ENCODE measurements around the gene WWOX. TPM values are rescaled to one million over a fixed set of nuclear protein-coding genes. Genes with fewer than 3 reads are reported as not detected.

WWOX gene
- total and polyA plus RNA-seq, 2 of the 4 experiments (the other 2 are of a cell fraction): 2.7 to 5.4 TPM

GRCh38 chr16:79001156-79001967 is 901.9 kb downstream of the WWOX start:
- H2BK120ac ChIP-seq (ENCODE audit: low read depth, low read length): no peak overlapping the region
- WGBS, 2 experiments (ENCODE audit: extremely low coverage in 2 of 2, insufficient read length in 1 of 2): no CpG with 5 or more reads among the region's 10 CpGs
- H3K14ac ChIP-seq (replicated peaks; ENCODE audit: low read depth, low read length): no peak overlapping the region
- H3K56ac ChIP-seq (ENCODE audit: extremely low read depth, insufficient read depth, low read length): no peak overlapping the region
- H3K27me3 ChIP-seq (ENCODE audit: control insufficient read depth, insufficient read depth, low read length): no peaks in the 10 kb centered on the region
- no peak overlapping the region for H4K5ac ChIP-seq (ENCODE audit: low read depth, low read length)
- no peaks in the 10 kb centered on the region for H3K9me1 ChIP-seq (ENCODE audit: insufficient read depth, low read length)
- no peak overlapping the region for H3K4ac ChIP-seq (ENCODE audit: low read depth, low read length)
- H3K27ac ChIP-seq (ENCODE audit: insufficient read depth, low read length): no peak overlapping the region
- no peak overlapping the region for H3K4me2 ChIP-seq (ENCODE audit: low read depth, low read length)
- H4K8ac ChIP-seq (ENCODE audit: low read depth in 2 of 2, low read length in 2 of 2): no peak overlapping the region
- in situ Hi-C loops (cut with MboI; ENCODE audit: low sequenced_read_pairs): no loop called here
- H3K18ac ChIP-seq (ENCODE audit: low read depth, low read length): no peak overlapping the region
- no peak overlapping the region for H2AK5ac ChIP-seq (ENCODE audit: low read depth, low read length)
- H3K9me3 ChIP-seq (ENCODE audit: control insufficient read depth, insufficient read depth, low read length): peaks cover 37% of the 10 kb centered on the region
- H2BK15ac ChIP-seq (ENCODE audit: low read depth, low read length): no peak overlapping the region
- no peaks in the 10 kb centered on the region for H3K79me1 ChIP-seq (ENCODE audit: low read depth in 1 of 2, low read length in 2 of 2)
- CTCF ChIA-PET: no interaction called here
- no peaks in the 10 kb centered on the region for H4K20me1 ChIP-seq (ENCODE audit: insufficient read depth, low read length)
- no peak overlapping the region for H2BK20ac ChIP-seq (ENCODE audit: low read depth, low read length)
- no peak for ATAC-seq (ENCODE audit: low read depth)
- no peak overlapping the region for H2BK5ac ChIP-seq (ENCODE audit: low read depth, low read length, poor library complexity, severe bottlenecking)
- no peaks in the 10 kb centered on the region for H3K36me3 ChIP-seq (ENCODE audit: control insufficient read depth, insufficient read depth, low read length)
- no peak overlapping the region for H3K23ac ChIP-seq (ENCODE audit: low read depth, low read length)
- dilution Hi-C loops (cut with HindIII; ENCODE audit: low sequenced_read_pairs, unreplicated experiment): no loop called here
- no peaks in the 10 kb centered on the region for H3K4me1 ChIP-seq (ENCODE audit: control insufficient read depth, insufficient read depth, low read length)
- BruUV-seq (replicated peaks): no TSS peak
- no peak overlapping the region for H2AK9ac ChIP-seq (replicated peaks; ENCODE audit: low read depth, low read length, poor library complexity)
- TF ChIP-seq, protein P1, sequence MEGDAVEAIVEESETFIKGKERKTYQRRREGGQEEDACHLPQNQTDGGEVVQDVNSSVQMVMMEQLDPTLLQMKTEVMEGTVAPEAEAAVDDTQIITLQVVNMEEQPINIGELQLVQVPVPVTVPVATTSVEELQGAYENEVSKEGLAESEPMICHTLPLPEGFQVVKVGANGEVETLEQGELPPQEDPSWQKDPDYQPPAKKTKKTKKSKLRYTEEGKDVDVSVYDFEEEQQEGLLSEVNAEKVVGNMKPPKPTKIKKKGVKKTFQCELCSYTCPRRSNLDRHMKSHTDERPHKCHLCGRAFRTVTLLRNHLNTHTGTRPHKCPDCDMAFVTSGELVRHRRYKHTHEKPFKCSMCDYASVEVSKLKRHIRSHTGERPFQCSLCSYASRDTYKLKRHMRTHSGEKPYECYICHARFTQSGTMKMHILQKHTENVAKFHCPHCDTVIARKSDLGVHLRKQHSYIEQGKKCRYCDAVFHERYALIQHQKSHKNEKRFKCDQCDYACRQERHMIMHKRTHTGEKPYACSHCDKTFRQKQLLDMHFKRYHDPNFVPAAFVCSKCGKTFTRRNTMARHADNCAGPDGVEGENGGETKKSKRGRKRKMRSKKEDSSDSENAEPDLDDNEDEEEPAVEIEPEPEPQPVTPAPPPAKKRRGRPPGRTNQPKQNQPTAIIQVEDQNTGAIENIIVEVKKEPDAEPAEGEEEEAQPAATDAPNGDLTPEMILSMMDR (conservative IDR thresholded peaks at IDR 0.05; ENCODE audit: low read depth, low read length): no peak
- no peak for TF ChIP-seq MXI1 (IDR thresholded peaks at IDR 0.05; ENCODE audit: borderline replicate concordance, low read depth, low read length)
- TF ChIP-seq POLR2A (IDR thresholded peaks at IDR 0.05; ENCODE audit: low read depth, low read length): no peak
- no peak for TF ChIP-seq SMC3 (IDR thresholded peaks at IDR 0.05; ENCODE audit: low read depth, low read length)
- TF ChIP-seq BHLHE40 (IDR thresholded peaks at IDR 0.05; ENCODE audit: low read depth, low read length): no peak
- no peak for TF ChIP-seq RCOR1 (IDR thresholded peaks at IDR 0.05; ENCODE audit: insufficient replicate concordance, low read length)
- no peak for TF ChIP-seq RAD21 (IDR thresholded peaks at IDR 0.05; ENCODE audit: low read length)
- no peak for TF ChIP-seq CEBPB (IDR thresholded peaks at IDR 0.05; ENCODE audit: low read depth, low read length)
- no peak for TF ChIP-seq RFX5 (IDR thresholded peaks at IDR 0.05; ENCODE audit: low read depth, low read length)
- TF ChIP-seq NFE2L2 (IDR thresholded peaks at IDR 0.05; ENCODE audit: low read depth, low read length): no peak
- TF ChIP-seq, protein P2, sequence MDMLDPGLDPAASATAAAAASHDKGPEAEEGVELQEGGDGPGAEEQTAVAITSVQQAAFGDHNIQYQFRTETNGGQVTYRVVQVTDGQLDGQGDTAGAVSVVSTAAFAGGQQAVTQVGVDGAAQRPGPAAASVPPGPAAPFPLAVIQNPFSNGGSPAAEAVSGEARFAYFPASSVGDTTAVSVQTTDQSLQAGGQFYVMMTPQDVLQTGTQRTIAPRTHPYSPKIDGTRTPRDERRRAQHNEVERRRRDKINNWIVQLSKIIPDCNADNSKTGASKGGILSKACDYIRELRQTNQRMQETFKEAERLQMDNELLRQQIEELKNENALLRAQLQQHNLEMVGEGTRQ (IDR thresholded peaks at IDR 0.05; ENCODE audit: low read depth, low read length): no peak
- no peak overlapping the region for H3K9ac ChIP-seq (ENCODE audit: low read depth, low read length)
- DNase-seq: no peak
- no peak overlapping the region for H3K4me3 ChIP-seq (ENCODE audit: insufficient read depth, low read depth, low read length)
- POLR2A ChIA-PET (ENCODE audit: unreplicated experiment): no interaction called here
- no peak overlapping the region for H2AFZ ChIP-seq (replicated peaks; ENCODE audit: low read length, poor library complexity)
- intact Hi-C loops (cut with micrococcal nuclease): no loop called here
- no peak overlapping the region for H4K91ac ChIP-seq (ENCODE audit: insufficient read depth, low read depth, low read length)
